ENCODE measurements around the gene TTC21B. TPM values are rescaled to one million over a fixed set of nuclear protein-coding genes. Genes with fewer than 3 reads are reported as not detected.

TTC21B gene
- total and polyA plus RNA-seq, 2 of the 8 experiments (the other 6 are each of a cell fraction or from before 2014, with no cell fraction given), result 6.9 to 20.8 TPM

DNA sequence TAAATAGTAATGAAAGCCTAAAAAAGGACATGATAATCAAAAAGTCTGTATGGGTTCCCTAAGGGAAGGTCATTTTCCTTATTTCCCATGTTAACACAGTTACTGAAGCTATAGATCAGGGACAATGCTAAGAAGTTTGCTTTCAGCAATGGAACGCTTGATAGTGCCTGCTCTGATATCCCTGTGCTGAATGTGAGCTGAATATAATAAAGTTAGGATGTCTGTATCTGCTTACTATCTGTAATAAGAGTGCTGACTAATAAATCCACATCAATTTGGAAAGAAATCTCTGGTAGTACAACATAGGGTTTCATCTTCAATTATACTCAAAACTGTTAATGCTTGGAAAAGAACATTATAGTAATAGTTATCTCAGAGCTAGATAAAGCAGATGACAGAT is 25.8 kb downstream of the TTC21B start:
- no peak overlapping the region for H2BK20ac ChIP-seq (ENCODE audit: low read length)
- H3K4me2 ChIP-seq (ENCODE audit: insufficient read depth in 1 of 2, low read depth in 2 of 2, low read length in 2 of 2), result no peak overlapping the region
- H3K4ac ChIP-seq (replicated peaks; ENCODE audit: insufficient read length, low read depth, low read length), result no peak overlapping the region
- CTCF ChIA-PET (ENCODE audit: partially characterized antibody), result no interaction called here
- POLR2A ChIA-PET (ENCODE audit: partially characterized antibody), result no interaction called here
- H3K27ac ChIP-seq (ENCODE audit: low read depth, low read length), result no peak overlapping the region
- H2AFZ ChIP-seq (ENCODE audit: low read length), result no peak overlapping the region
- no peak overlapping the region for H2BK120ac ChIP-seq (replicated peaks; ENCODE audit: low read depth, low read length)
- no peak overlapping the region for H2BK5ac ChIP-seq (ENCODE audit: low read depth, low read length)
- no peak overlapping the region for H3K23ac ChIP-seq (ENCODE audit: insufficient read length)
- no peak overlapping the region for H3K14ac ChIP-seq (ENCODE audit: insufficient read length)
- no peak overlapping the region for H4K8ac ChIP-seq (ENCODE audit: extremely low read depth, insufficient read depth, low read length)
- no peak overlapping the region for H4K5ac ChIP-seq (ENCODE audit: insufficient read length, low read depth, low read length)
- no peaks in the 10 kb centered on the region for H3K79me2 ChIP-seq (ENCODE audit: control insufficient read depth in 1 of 2, insufficient read depth in 2 of 2, low read length in 2 of 2)
- no peak overlapping the region for H4K91ac ChIP-seq (replicated peaks; ENCODE audit: insufficient read length, low read length)
- no peaks in the 10 kb centered on the region for H3K23me2 ChIP-seq (ENCODE audit: low read depth, low read length)
- no peaks in the 10 kb centered on the region for H3K27me3 ChIP-seq (replicated peaks in 1 of 4; ENCODE audit: control insufficient read depth in 3 of 4, extremely low read depth in 1 of 4, insufficient read depth in 3 of 4, low read length in 3 of 4)
- DNase-seq (ENCODE audit: low read depth in 1 of 2, low spot score in 2 of 2) (no peak), FAIRE-seq (no peak)
- H3K9me3 ChIP-seq (ENCODE audit: insufficient read depth in 2 of 2, low read depth in 1 of 2, low read length in 1 of 2), result no peaks in the 10 kb centered on the region
- no peak overlapping the region for H2AK5ac ChIP-seq (ENCODE audit: low read depth, low read length)
- H3K4me3 ChIP-seq (ENCODE audit: extremely low read depth in 1 of 4, insufficient read depth in 2 of 4, low read depth in 3 of 4, low read length in 4 of 4), result no peak overlapping the region
- WGBS, 2 experiments (ENCODE audit: extremely low coverage in 1 of 2, insufficient coverage in 1 of 2, insufficient read length in 1 of 2, insufficient replicate concordance in 2 of 2, low coverage in 1 of 2, low lambda C conversion rate in 2 of 2, missing lambda C conversion rate in 1 of 2), result 83% methylated on average over 1 of the region's 1 CpG; no CpG with 5 or more reads in 1 of the 2 experiments
- no peaks in the 10 kb centered on the region for H3K4me1 ChIP-seq (replicated peaks in 1 of 4; ENCODE audit: control insufficient read depth in 3 of 4, insufficient read depth in 4 of 4, low read length in 3 of 4)
- no peak overlapping the region for H2BK15ac ChIP-seq (ENCODE audit: low read length)
- peaks cover 2 to 60% (median 13%) of the 10 kb centered on the region in 4 experiments; a peak in 5 of 8 replicates for H3K36me3 ChIP-seq (ENCODE audit: control insufficient read depth in 2 of 4, insufficient read depth in 4 of 4, low read length in 3 of 4)
- H4K20me1 ChIP-seq (replicated peaks in 1 of 2; ENCODE audit: control insufficient read depth in 1 of 2, insufficient read depth in 2 of 2, low read length in 2 of 2), result no peaks in the 10 kb centered on the region
- no peak overlapping the region for H3K9ac ChIP-seq (replicated peaks in 1 of 4; ENCODE audit: extremely low read depth in 1 of 4, low read depth in 3 of 4, low read length in 3 of 4)
- H3K18ac ChIP-seq (ENCODE audit: extremely low read depth, low read length), result no peak overlapping the region
- H3K79me1 ChIP-seq (ENCODE audit: low read depth, low read length), result no peaks in the 10 kb centered on the region
- no peak overlapping the region for H2BK12ac ChIP-seq (ENCODE audit: low read depth, low read length)
- H3K56ac ChIP-seq (replicated peaks; ENCODE audit: insufficient read length, low read depth, low read length), result no peak overlapping the region
- TF ChIP-seq EGR1 (IDR thresholded peaks at IDR 0.05; ENCODE audit: borderline replicate concordance, low read depth, low read length), result no peak
- no peak for TF ChIP-seq RBBP5 (IDR thresholded peaks at IDR 0.05; ENCODE audit: borderline replicate concordance, low read depth, low read length)
- no peak for TF ChIP-seq CBX8 (IDR thresholded peaks at IDR 0.05; ENCODE audit: borderline replicate concordance, low read depth, low read length)
- TF ChIP-seq, protein P1, sequence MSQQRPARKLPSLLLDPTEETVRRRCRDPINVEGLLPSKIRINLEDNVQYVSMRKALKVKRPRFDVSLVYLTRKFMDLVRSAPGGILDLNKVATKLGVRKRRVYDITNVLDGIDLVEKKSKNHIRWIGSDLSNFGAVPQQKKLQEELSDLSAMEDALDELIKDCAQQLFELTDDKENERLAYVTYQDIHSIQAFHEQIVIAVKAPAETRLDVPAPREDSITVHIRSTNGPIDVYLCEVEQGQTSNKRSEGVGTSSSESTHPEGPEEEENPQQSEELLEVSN (IDR thresholded peaks at IDR 0.05), result no peak
- TF ChIP-seq SAP30 (IDR thresholded peaks at IDR 0.05; ENCODE audit: insufficient read depth, insufficient replicate concordance, low read length), result no peak
- TF ChIP-seq, protein P2, sequence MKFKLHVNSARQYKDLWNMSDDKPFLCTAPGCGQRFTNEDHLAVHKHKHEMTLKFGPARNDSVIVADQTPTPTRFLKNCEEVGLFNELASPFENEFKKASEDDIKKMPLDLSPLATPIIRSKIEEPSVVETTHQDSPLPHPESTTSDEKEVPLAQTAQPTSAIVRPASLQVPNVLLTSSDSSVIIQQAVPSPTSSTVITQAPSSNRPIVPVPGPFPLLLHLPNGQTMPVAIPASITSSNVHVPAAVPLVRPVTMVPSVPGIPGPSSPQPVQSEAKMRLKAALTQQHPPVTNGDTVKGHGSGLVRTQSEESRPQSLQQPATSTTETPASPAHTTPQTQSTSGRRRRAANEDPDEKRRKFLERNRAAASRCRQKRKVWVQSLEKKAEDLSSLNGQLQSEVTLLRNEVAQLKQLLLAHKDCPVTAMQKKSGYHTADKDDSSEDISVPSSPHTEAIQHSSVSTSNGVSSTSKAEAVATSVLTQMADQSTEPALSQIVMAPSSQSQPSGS (IDR thresholded peaks at IDR 0.05; ENCODE audit: low read length), result no peak
- TF ChIP-seq MAFK (IDR thresholded peaks at IDR 0.05; ENCODE audit: low read depth, low read length), result no peak
- TF ChIP-seq NRF1 (IDR thresholded peaks at IDR 0.05; ENCODE audit: low read depth, low read length), result no peak
- TF ChIP-seq, protein P3, sequence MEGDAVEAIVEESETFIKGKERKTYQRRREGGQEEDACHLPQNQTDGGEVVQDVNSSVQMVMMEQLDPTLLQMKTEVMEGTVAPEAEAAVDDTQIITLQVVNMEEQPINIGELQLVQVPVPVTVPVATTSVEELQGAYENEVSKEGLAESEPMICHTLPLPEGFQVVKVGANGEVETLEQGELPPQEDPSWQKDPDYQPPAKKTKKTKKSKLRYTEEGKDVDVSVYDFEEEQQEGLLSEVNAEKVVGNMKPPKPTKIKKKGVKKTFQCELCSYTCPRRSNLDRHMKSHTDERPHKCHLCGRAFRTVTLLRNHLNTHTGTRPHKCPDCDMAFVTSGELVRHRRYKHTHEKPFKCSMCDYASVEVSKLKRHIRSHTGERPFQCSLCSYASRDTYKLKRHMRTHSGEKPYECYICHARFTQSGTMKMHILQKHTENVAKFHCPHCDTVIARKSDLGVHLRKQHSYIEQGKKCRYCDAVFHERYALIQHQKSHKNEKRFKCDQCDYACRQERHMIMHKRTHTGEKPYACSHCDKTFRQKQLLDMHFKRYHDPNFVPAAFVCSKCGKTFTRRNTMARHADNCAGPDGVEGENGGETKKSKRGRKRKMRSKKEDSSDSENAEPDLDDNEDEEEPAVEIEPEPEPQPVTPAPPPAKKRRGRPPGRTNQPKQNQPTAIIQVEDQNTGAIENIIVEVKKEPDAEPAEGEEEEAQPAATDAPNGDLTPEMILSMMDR (IDR thresholded peaks at IDR 0.05; ENCODE audit: control extremely low read depth in 1 of 3, insufficient read depth in 1 of 3, low read depth in 1 of 3, low read length in 3 of 3), result no peak
